ENCODE measurements around the gene HTR3D. TPM values are rescaled to one million over a fixed set of nuclear protein-coding genes. Genes with fewer than 3 reads are reported as not detected.
A peak's percentile ranks its signal among the peaks of the same experiment; 100 is the strongest.
"Not testable (repeated sequence)": the region's sequence is repeated elsewhere in the genome, so short reads cannot be mapped to it uniquely, and the experiment has no call there.

The HTR3D gene
- total and polyA plus RNA-seq, 12 donors = not detected

- peak overlapping the region; percentile 59 to 100 (median 87) for H3K4me3 ChIP-seq
- peak overlapping the region in 4 of 5 donors; percentile 55 to 93 (median 76) for H3K27ac ChIP-seq
- H3K27me3 ChIP-seq = no peaks in the 10 kb centered on the region
- peak; percentile 34 to 74 (median 58) for DNase-seq
- 8 to 37% (median 19%) methylated on average over 14 to 57 of the region's 57 CpGs for WGBS, 4 donors
- peaks cover 0 to 9% of the 10 kb centered on the region in 2 donors for H3K36me3 ChIP-seq (replicated peaks in 1 of 2)
- peaks cover 14 to 28% of the 10 kb centered on the region in 2 donors for H3K4me1 ChIP-seq (replicated peaks in 1 of 2)
- intact Hi-C loops (cut with DNase I) = loop anchor here (5.0 to 10.0 kb wide), 2 partner anchors 115 to 118 kb away; partner anchors contain the start of gene EIF2B5 (in 1 of the 2)
- no peaks in the 10 kb centered on the region for H3K9me3 ChIP-seq (replicated peaks in 1 of 3)
- no peak for TF ChIP-seq POLR2A (IDR thresholded peaks at IDR 0.05)
- TF ChIP-seq CTCF (IDR thresholded peaks at IDR 0.05) = peak; percentile 62 to 98 (median 88)
These were observed 14.5 kb upstream of the HTR3D start for GRCh38 chr3:184016811-184017671.

GRCh38 chr3:184017672-184018423 lies 13.7 kb upstream of the HTR3D start, which contains the start of gene ABCC5:
TSS of gene ABCC5 (minus strand) at chr3:184017884. CDS start at chr3:184014392, 3,492 bp downstream.
- H3K4me1 ChIP-seq (replicated peaks in 1 of 2) = peaks cover 14 to 28% of the 10 kb centered on the region in 2 donors
- peak within 1 kb of the TSS; percentile 51 to 93 (median 69) for H3K27ac ChIP-seq
- no peaks in the 10 kb centered on the region for H3K27me3 ChIP-seq
- TF ChIP-seq POLR2A (IDR thresholded peaks at IDR 0.05) = peak in 1 of 2 donors; percentile 61
- peak in 3 of 6 experiments; percentile 12 to 58 (median 56) for TF ChIP-seq CTCF (IDR thresholded peaks at IDR 0.05)
- H3K4me3 ChIP-seq = peak within 1 kb of the TSS; percentile 59 to 100 (median 87)
- intact Hi-C loops (cut with DNase I) = loop anchor here (5.0 to 10.0 kb wide), 2 partner anchors 116 to 117 kb away; partner anchors contain the start of gene EIF2B5 (in 1 of the 2)
- no peaks in the 10 kb centered on the region for H3K9me3 ChIP-seq (replicated peaks in 1 of 3)
- WGBS, 4 donors = 0 to 1% (median 0%) methylated on average over 21 to 55 of the region's 55 CpGs
- H3K36me3 ChIP-seq (replicated peaks in 1 of 2) = peaks cover 0 to 9% of the 10 kb centered on the region in 2 donors
- DNase-seq = peak; percentile 94 to 97 (median 94)

- Histone ChIP-seq H3K36me3 (replicated peaks in 1 of 2) (peaks cover 0 to 6% of the 10 kb centered on the region in 2 donors), H3K9me3 (replicated peaks in 1 of 3) (no peaks in the 10 kb centered on the region), H3K4me3 (peak overlapping the region in 2 of 4 donors; percentile 87), H3K27me3 (no peaks in the 10 kb centered on the region), H3K4me1 (replicated peaks in 1 of 2) (peaks cover 14 to 28% of the 10 kb centered on the region in 2 donors), H3K27ac (peak overlapping the region; percentile 51 to 93 (median 69))
- no peak for DNase-seq
- 83 to 89% (median 87%) methylated on average over 21 of the region's 21 CpGs for WGBS, 4 donors
- TF ChIP-seq POLR2A (IDR thresholded peaks at IDR 0.05) = no peak
- intact Hi-C loops (cut with DNase I) = loop anchor here (5.0 to 10.0 kb wide), 2 partner anchors 116 kb away; partner anchors contain the start of gene EIF2B5 (in 1 of the 2)
These were observed 13.0 kb upstream of the HTR3D start for GRCh38 chr3:184018424-184018973.

GRCh38 chr3:184022323-184022722 lies 9.2 kb upstream of the HTR3D start:
- no peaks in the 10 kb centered on the region for H3K27me3 ChIP-seq
- no peaks in the 10 kb centered on the region for H3K4me1 ChIP-seq (replicated peaks in 1 of 2)
- intact Hi-C loops (cut with DNase I) = no loop called here

GRCh38 chr3:184025256-184025655 lies 6.3 kb upstream of the HTR3D start:
- H3K36me3 ChIP-seq (replicated peaks in 1 of 2); intact Hi-C loops (cut with DNase I); H3K4me3 ChIP-seq: not testable (repeated sequence)

More at GRCh38 chr3:184022323-184022722, 9.2 kb upstream of the HTR3D start:
- no peaks in the 10 kb centered on the region for H3K36me3 ChIP-seq (replicated peaks in 1 of 2)
- TF ChIP-seq POLR2A (IDR thresholded peaks at IDR 0.05) = no peak
- no peak for TF ChIP-seq CTCF (IDR thresholded peaks at IDR 0.05)
- H3K27ac ChIP-seq = no peak overlapping the region
- H3K9me3 ChIP-seq (replicated peaks in 1 of 3) = no peaks in the 10 kb centered on the region
- WGBS, 4 donors = 56 to 72% (median 63%) methylated on average over 7 of the region's 7 CpGs
- H3K4me3 ChIP-seq = no peak overlapping the region
- DNase-seq = no peak

GRCh38 chr3:184028275-184028890 lies 3.2 kb upstream of the HTR3D start:
- H3K36me3 ChIP-seq (replicated peaks in 1 of 2); H3K9me3 ChIP-seq (replicated peaks in 1 of 3); H3K4me3 ChIP-seq; DNase-seq; H3K4me1 ChIP-seq (replicated peaks in 1 of 2); intact Hi-C loops (cut with DNase I); H3K27ac ChIP-seq; H3K27me3 ChIP-seq: not testable (repeated sequence)
- 85 to 95% (median 88%) methylated on average over 1 of the region's 1 CpG for WGBS, 4 donors

More at GRCh38 chr3:184025256-184025655, 6.3 kb upstream of the HTR3D start:
- not testable (repeated sequence) for DNase-seq; H3K4me1 ChIP-seq (replicated peaks in 1 of 2); H3K27ac ChIP-seq; H3K9me3 ChIP-seq (replicated peaks in 1 of 3); H3K27me3 ChIP-seq
- 68 to 81% (median 73%) methylated on average over 5 of the region's 5 CpGs for WGBS, 4 donors

All from adrenal gland (tissue), 12 donors.